GM19240 (cell line): ENCODE results near the gene LTBP2.
"Not testable (repeated sequence)": the region's sequence is repeated elsewhere in the genome, so short reads cannot be mapped to it uniquely, and the experiment has no call there.

Experiments used
- DNase-seq: peaks from one replicate; pipeline ENCODE4 v3.0.0; 2011; ENCODE audit warnings: low spot score; ENCODE audit not compliant: insufficient read length

Gene LTBP2

GRCh38 chr14:74456684-74457564 is 155.1 kb downstream of the LTBP2 start:
- DNase-seq = no peak

- not testable (repeated sequence) for DNase-seq
These were observed 157.6 kb downstream of the LTBP2 start for GRCh38 chr14:74454397-74454796.
